Brain microvascular endothelial cell (primary cell): ENCODE data around the gene ERC2.

Experiments used
- DNase-seq: peaks from one replicate; pipeline ENCODE4 v3.0.0-alpha.2; 2020
- H3K27ac ChIP-seq: fragments of 250-450 bp; sonication (Bioruptor Pico); 2 replicates; pipeline ENCODE4 v1.5.1; 2020; ENCODE audit warnings: mild to moderate bottlenecking, moderate library complexity
- H3K27me3 ChIP-seq: fragments of 250-450 bp; sonication (Bioruptor Pico); replicated peaks from 2 replicates; pipeline ENCODE4 v1.5.1; 2020; ENCODE audit warnings: mild to moderate bottlenecking
- H3K36me3 ChIP-seq: fragments of 250-450 bp; sonication (Bioruptor Pico); replicated peaks from 2 replicates; pipeline ENCODE4 v1.5.1; 2020; ENCODE audit warnings: mild to moderate bottlenecking
- H3K4me3 ChIP-seq: 2 replicates; pipeline ENCODE4 v1.5.1; 2011; ENCODE audit warnings: low read depth, mild to moderate bottlenecking, control low read depth, low read length, moderate library complexity
- CTCF ChIP-seq: IDR thresholded peaks from 2 replicates; pipeline ENCODE4 v1.5.1; 2011; ENCODE audit warnings: low read depth, mild to moderate bottlenecking, moderate library complexity, low read length, control low read depth, inconsistent platforms; ENCODE audit errors: missing control alignments
- in situ Hi-C: cut with HindIII; loops from 2 replicates; pipeline ENCODE4 v1.10.0; 2017; ENCODE audit warnings: low sequenced_read_pairs, low pct_ligation_motif_present

ERC2 gene

GRCh38 chr3:56233742-56234141 is 234.5 kb downstream of the ERC2 start:
- DNase-seq: no peak
- TF ChIP-seq CTCF: no peak
- in situ Hi-C loops: no loop called here
- H3K27me3 ChIP-seq: no peaks in the 10 kb centered on the region
- no peak overlapping the region for H3K27ac ChIP-seq
- H3K4me3 ChIP-seq: no peak overlapping the region
- H3K36me3 ChIP-seq: no peaks in the 10 kb centered on the region

GRCh38 chr3:56229311-56229710 is 239.0 kb downstream of the ERC2 start:
- no peak for DNase-seq
- Histone ChIP-seq H3K4me3 (no peak overlapping the region), H3K27me3 (no peaks in the 10 kb centered on the region), H3K27ac (no peak overlapping the region), H3K36me3 (no peaks in the 10 kb centered on the region)
- no peak for TF ChIP-seq CTCF
- in situ Hi-C loops: no loop called here

GRCh38 chr3:56222866-56223265 is 245.4 kb downstream of the ERC2 start:
- H3K36me3 ChIP-seq: no peaks in the 10 kb centered on the region
- no peaks in the 10 kb centered on the region for H3K27me3 ChIP-seq
- TF ChIP-seq CTCF: no peak
- no peak overlapping the region for H3K4me3 ChIP-seq
- in situ Hi-C loops: no loop called here
- DNase-seq: no peak
- H3K27ac ChIP-seq: no peak overlapping the region

GRCh38 chr3:56219894-56220805 is 248.1 kb downstream of the ERC2 start:
- DNase-seq: peak; percentile 24
- in situ Hi-C loops: no loop called here
- H3K4me3 ChIP-seq: no peak overlapping the region
- H3K27ac ChIP-seq: no peak overlapping the region
- TF ChIP-seq CTCF: no peak
- H3K36me3 ChIP-seq: no peaks in the 10 kb centered on the region
- H3K27me3 ChIP-seq: no peaks in the 10 kb centered on the region

- no peaks in the 10 kb centered on the region for H3K27me3 ChIP-seq
- no peak overlapping the region for H3K4me3 ChIP-seq
- in situ Hi-C loops: no loop called here
- DNase-seq: no peak
- TF ChIP-seq CTCF: no peak
- no peak overlapping the region for H3K27ac ChIP-seq
- H3K36me3 ChIP-seq: no peaks in the 10 kb centered on the region
These were observed 258.1 kb downstream of the ERC2 start for GRCh38 chr3:56209982-56210751.
